Measurements from ENCODE around the gene PHF11.

- TF ChIP-seq CTCF (IDR thresholded peaks at IDR 0.05) (no peak), POLR2A (IDR thresholded peaks at IDR 0.05) (no peak)
These were observed 32.4 kb downstream of the PHF11 start for GRCh38 chr13:49528161-49528560.
